ENCODE results near the gene FARSB. TPM values are rescaled to one million over a fixed set of nuclear protein-coding genes. Genes with fewer than 3 reads are reported as not detected.
A peak's percentile ranks its signal among the peaks of the same experiment; 100 is the strongest.

The FARSB gene
- total RNA-seq, 4 donors from 2014 or later: 12.9 to 16.0 (median 13.8) TPM

DNA sequence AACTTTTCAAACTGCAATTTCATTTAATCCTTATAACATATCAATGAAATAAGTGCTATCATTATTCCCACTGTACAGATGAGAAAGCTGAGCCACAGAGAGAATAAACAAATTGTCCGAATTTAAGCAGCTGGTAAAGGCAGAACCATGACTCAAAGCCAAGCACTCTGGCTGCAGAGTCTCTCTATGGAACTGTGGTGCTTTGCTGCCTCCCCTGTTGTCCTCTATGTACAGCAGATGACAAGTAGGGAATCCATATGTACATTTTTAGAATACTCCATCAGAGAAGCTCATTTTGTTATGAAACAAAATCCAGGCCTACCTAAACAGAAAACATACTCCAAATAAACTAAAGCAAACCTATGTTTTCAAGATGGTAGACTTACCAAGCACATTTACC lies 45.1 kb downstream of the FARSB start:
- Histone ChIP-seq H3K4me1 (no peaks in the 10 kb centered on the region), H3K36me3 (peaks cover 0 to 9% of the 10 kb centered on the region in 2 donors), H3K9me3 (no peaks in the 10 kb centered on the region), H3K27ac (no peak overlapping the region), H3K4me3 (replicated peaks in 1 of 3) (no peak overlapping the region), H3K27me3 (no peaks in the 10 kb centered on the region)
- DNase-seq: peak; percentile 6 to 7
- TF ChIP-seq CTCF (IDR thresholded peaks at IDR 0.05): peak in 4 of 6 experiments; percentile 20 to 42 (median 26)
- TF ChIP-seq POLR2A (IDR thresholded peaks at IDR 0.05): no peak
- intact Hi-C loops (cut with DNase I): loop anchor here (5.0 kb wide), 1 partner anchor 293 kb away; no protein-coding TSS in a partner anchor
- 77 to 91% methylated on average over 1 of the region's 1 CpG for WGBS, 2 donors

- WGBS, 2 donors: 63 to 69% methylated on average over 3 of the region's 3 CpGs
- Histone ChIP-seq H3K9me3 (no peaks in the 10 kb centered on the region), H3K27ac (no peak overlapping the region), H3K4me1 (no peaks in the 10 kb centered on the region), H3K36me3 (peaks cover 0 to 9% of the 10 kb centered on the region in 2 donors), H3K27me3 (no peaks in the 10 kb centered on the region), H3K4me3 (replicated peaks in 1 of 3) (no peak overlapping the region)
- no peak for TF ChIP-seq CTCF (IDR thresholded peaks at IDR 0.05)
- TF ChIP-seq POLR2A (IDR thresholded peaks at IDR 0.05): no peak
- no peak for DNase-seq
- intact Hi-C loops (cut with DNase I): no loop called here
Measured at GRCh38 chr2:222609381-222609780, 46.5 kb downstream of the FARSB start.

DNA sequence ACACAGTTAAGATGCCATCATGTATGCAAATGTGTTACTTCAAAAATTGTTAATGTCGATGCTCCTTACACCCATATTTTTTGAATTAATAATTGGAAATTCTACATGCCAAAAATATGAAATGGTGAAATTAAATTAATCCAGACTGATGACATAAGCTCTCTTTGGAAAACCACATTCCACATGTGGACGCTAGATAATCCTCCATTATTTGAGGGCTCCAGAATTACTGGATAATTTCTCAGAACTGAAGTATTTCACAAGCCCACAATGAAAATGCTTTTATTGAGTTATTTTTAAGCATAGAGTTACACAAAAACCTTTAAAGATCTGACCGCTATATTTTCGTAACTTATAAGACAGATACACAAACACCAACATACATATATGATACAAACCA lies 47.8 kb downstream of the FARSB start:
- Histone ChIP-seq H3K27me3 (no peaks in the 10 kb centered on the region), H3K4me1 (no peaks in the 10 kb centered on the region), H3K4me3 (replicated peaks in 1 of 3) (no peak overlapping the region), H3K36me3 (peaks cover 0 to 7% of the 10 kb centered on the region in 2 donors), H3K9me3 (no peaks in the 10 kb centered on the region), H3K27ac (no peak overlapping the region)
- WGBS, 2 donors: 72 to 73% methylated on average over 4 of the region's 4 CpGs
- no peak for TF ChIP-seq POLR2A (IDR thresholded peaks at IDR 0.05)
- no peak for TF ChIP-seq CTCF (IDR thresholded peaks at IDR 0.05)
- intact Hi-C loops (cut with DNase I): no loop called here
- DNase-seq: no peak

- Histone ChIP-seq H3K4me3 (replicated peaks in 1 of 3) (no peak overlapping the region), H3K4me1 (no peaks in the 10 kb centered on the region), H3K36me3 (no peaks in the 10 kb centered on the region), H3K9me3 (no peaks in the 10 kb centered on the region), H3K27ac (no peak overlapping the region), H3K27me3 (no peaks in the 10 kb centered on the region)
- 95% methylated on average over 3 of the region's 3 CpGs for WGBS, 2 donors
- TF ChIP-seq POLR2A (IDR thresholded peaks at IDR 0.05) (no peak), CTCF (IDR thresholded peaks at IDR 0.05) (no peak)
- intact Hi-C loops (cut with DNase I): no loop called here
- no peak for DNase-seq
Measured at GRCh38 chr2:222606306-222606705, 49.6 kb downstream of the FARSB start.

DNA sequence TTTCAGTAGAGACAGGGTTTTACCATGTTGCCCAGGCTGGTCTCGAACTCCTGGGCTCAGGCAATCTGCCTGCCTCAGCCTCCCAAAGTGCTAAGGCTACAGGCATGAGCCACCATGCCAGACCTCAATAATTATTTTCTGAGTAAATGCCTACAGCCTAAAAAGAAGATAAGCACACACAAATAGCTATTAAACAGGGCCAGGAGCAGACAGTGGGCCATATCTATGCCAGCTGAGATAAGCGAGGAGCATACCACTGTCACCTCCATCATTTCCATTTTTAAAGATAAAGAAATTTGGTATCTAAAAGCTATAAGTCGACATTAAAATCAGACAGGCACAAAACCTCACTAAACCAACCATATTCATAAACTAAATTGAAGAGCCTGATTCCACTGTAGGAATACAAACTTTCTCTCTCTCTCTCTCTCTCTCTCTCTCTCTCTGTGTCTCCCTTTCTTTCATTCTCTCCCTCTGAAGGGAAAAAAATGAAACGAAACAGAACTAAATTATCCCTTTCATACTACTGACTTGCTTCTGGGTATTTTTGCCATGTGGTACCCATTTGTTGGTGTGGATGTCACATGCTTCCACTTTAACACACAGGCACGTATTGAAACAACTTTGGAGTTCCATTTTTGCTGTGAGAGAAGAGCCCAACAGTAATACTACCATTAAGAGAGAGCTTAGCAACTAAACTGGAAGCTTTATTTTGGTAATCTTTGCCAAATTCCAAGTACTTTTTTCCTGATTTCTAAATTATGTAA lies 51.0 kb downstream of the FARSB start:
- Histone ChIP-seq H3K4me3 (replicated peaks in 1 of 3) (no peak overlapping the region), H3K27ac (no peak overlapping the region), H3K36me3 (no peaks in the 10 kb centered on the region), H3K4me1 (no peaks in the 10 kb centered on the region), H3K27me3 (no peaks in the 10 kb centered on the region), H3K9me3 (no peaks in the 10 kb centered on the region)
- TF ChIP-seq POLR2A (IDR thresholded peaks at IDR 0.05): no peak
- no peak for TF ChIP-seq CTCF (IDR thresholded peaks at IDR 0.05)
- DNase-seq: no peak
- 91 to 92% methylated on average over 5 of the region's 5 CpGs for WGBS, 2 donors
- intact Hi-C loops (cut with DNase I): no loop called here

All from thyroid gland (tissue), 4 donors.